ENCODE data around the gene ACOT7.

DNA sequence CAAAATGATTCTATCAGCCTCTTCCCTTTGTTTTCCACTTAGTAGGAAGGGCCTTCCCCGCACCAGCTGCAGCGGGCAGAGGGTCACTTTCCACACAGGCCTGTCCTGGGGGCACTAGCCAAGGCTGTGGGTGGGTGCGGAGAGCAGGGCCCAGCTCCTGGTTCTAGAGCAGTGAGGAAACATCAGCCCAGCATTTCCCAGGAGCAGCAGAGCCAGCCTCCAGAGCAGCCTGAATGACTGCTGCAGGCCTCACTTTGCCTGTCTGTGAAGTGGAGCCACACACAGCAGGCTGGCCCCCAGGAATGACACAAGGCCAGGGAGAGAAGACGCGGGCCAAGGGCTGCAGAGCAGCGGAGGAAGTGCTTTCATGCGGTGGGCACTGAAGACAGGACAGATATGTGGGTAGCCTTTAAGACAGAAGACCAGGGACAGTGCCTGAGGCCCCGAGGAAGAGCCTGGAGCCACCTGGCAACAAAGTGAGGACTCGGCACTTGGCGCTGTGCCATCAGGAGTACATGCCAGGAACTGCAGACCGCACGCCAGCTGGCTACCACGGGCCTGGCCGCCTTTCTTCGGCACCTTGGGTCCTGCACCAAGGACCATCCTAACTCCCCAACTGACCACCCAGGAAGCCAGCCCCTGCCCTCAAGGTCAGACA, 42.0 kb downstream of the ACOT7 start:
- TF ChIP-seq EZH2 (IDR thresholded peaks at IDR 0.05; ENCODE audit: borderline replicate concordance, low read depth, low read length, severe bottlenecking): no peak
- TF ChIP-seq, protein P1, sequence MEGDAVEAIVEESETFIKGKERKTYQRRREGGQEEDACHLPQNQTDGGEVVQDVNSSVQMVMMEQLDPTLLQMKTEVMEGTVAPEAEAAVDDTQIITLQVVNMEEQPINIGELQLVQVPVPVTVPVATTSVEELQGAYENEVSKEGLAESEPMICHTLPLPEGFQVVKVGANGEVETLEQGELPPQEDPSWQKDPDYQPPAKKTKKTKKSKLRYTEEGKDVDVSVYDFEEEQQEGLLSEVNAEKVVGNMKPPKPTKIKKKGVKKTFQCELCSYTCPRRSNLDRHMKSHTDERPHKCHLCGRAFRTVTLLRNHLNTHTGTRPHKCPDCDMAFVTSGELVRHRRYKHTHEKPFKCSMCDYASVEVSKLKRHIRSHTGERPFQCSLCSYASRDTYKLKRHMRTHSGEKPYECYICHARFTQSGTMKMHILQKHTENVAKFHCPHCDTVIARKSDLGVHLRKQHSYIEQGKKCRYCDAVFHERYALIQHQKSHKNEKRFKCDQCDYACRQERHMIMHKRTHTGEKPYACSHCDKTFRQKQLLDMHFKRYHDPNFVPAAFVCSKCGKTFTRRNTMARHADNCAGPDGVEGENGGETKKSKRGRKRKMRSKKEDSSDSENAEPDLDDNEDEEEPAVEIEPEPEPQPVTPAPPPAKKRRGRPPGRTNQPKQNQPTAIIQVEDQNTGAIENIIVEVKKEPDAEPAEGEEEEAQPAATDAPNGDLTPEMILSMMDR (IDR thresholded peaks at IDR 0.05; ENCODE audit: borderline replicate concordance, extremely low read depth, low read length, poor library complexity, severe bottlenecking): no peak
